H9 (cell line): ENCODE results near the gene GPR156. TPM values are rescaled to one million over a fixed set of nuclear protein-coding genes. Genes with fewer than 3 reads are reported as not detected.

ENCODE experiments used
- DNase-seq: peaks from one replicate; pipeline ENCODE4 v3.0.0-alpha.2; 2017
- H2AFZ ChIP-seq: one replicate; pipeline ENCODE4 v1.6.1; 2013; ENCODE audit warnings: mild to moderate bottlenecking, low read length, control low read depth, moderate library complexity
- H2AK5ac ChIP-seq: 2 replicates; pipeline ENCODE4 v1.6.1; 2013; ENCODE audit warnings: low read length, control low read depth, mixed read lengths; ENCODE audit not compliant: insufficient read length
- H2BK120ac ChIP-seq: one replicate; pipeline ENCODE4 v1.6.1; 2013; ENCODE audit warnings: low read depth, mild to moderate bottlenecking, low read length, control low read depth, inconsistent platforms; ENCODE audit not compliant: poor library complexity, severe bottlenecking
- H2BK12ac ChIP-seq: 2 replicates; pipeline ENCODE4 v1.6.1; 2013; ENCODE audit warnings: low read length, control low read depth, mixed read lengths, low read depth; ENCODE audit not compliant: insufficient read length
- H2BK15ac ChIP-seq: 2 replicates; pipeline ENCODE4 v1.6.1; 2013; ENCODE audit warnings: low read depth, low read length, control low read depth
- H2BK20ac ChIP-seq: one replicate; pipeline ENCODE4 v1.6.1; 2013; ENCODE audit warnings: low read depth, mild to moderate bottlenecking, low read length, control low read depth, inconsistent platforms; ENCODE audit not compliant: poor library complexity, severe bottlenecking
- H2BK5ac ChIP-seq: 2 replicates; pipeline ENCODE4 v1.6.1; 2013; ENCODE audit warnings: low read length, control low read depth, mixed read lengths; ENCODE audit not compliant: insufficient read length
- H3K14ac ChIP-seq: 2 replicates; pipeline ENCODE4 v1.6.1; 2013; ENCODE audit warnings: low read length, control low read depth; ENCODE audit not compliant: insufficient read depth
- H3K18ac ChIP-seq: 2 replicates; pipeline ENCODE4 v1.6.1; 2013; ENCODE audit warnings: low read depth, mild to moderate bottlenecking, mixed read lengths, low read length, control low read depth; ENCODE audit not compliant: insufficient read length
- H3K23ac ChIP-seq: 2 replicates; pipeline ENCODE4 v1.6.1; 2013; ENCODE audit warnings: low read length, control low read depth, mixed read lengths, low read depth; ENCODE audit not compliant: insufficient read length
- H3K23me2 ChIP-seq: 2 replicates; pipeline ENCODE4 v1.6.1; 2013; ENCODE audit warnings: low read depth, mild to moderate bottlenecking, mixed read lengths, low read length, control low read depth; ENCODE audit not compliant: insufficient read length, poor library complexity, severe bottlenecking
- H3K27ac ChIP-seq: 2 replicates; pipeline ENCODE4 v1.5.1; 2013; ENCODE audit warnings: low read length, control low read depth, mixed read lengths, low read depth; ENCODE audit not compliant: insufficient read length
- H3K27me3 ChIP-seq: 2 replicates; pipeline ENCODE4 v1.6.1; 2013; ENCODE audit warnings: low read length, control low read depth, inconsistent platforms; ENCODE audit not compliant: insufficient read depth
- H3K4ac ChIP-seq: 2 replicates; pipeline ENCODE4 v1.6.1; 2013; ENCODE audit warnings: low read depth, mild to moderate bottlenecking, control low read depth, inconsistent platforms, low read length, moderate library complexity
- H3K4me1 ChIP-seq: 2 replicates; pipeline ENCODE4 v1.6.1; 2013; ENCODE audit warnings: low read length, control low read depth, inconsistent platforms; ENCODE audit not compliant: insufficient read depth
- H3K4me2 ChIP-seq: 2 replicates; pipeline ENCODE4 v1.6.1; 2013; ENCODE audit warnings: low read length, control low read depth, mixed read lengths; ENCODE audit not compliant: insufficient read length, insufficient read depth
- H3K56ac ChIP-seq: 2 replicates; pipeline ENCODE4 v1.6.1; 2013; ENCODE audit warnings: low read depth, mild to moderate bottlenecking, mixed read lengths, low read length, control low read depth; ENCODE audit not compliant: insufficient read length
- H3K79me1 ChIP-seq: 2 replicates; pipeline ENCODE4 v1.6.1; 2013; ENCODE audit warnings: low read depth, mild to moderate bottlenecking, moderate library complexity, low read length, control low read depth, inconsistent platforms; ENCODE audit not compliant: insufficient read depth, poor library complexity, severe bottlenecking
- H3K79me2 ChIP-seq: 2 replicates; pipeline ENCODE4 v1.6.1; 2013; ENCODE audit warnings: low read length, control low read depth, inconsistent platforms; ENCODE audit not compliant: insufficient read depth
- H3K9ac ChIP-seq: 2 replicates; pipeline ENCODE4 v1.6.1; 2013; ENCODE audit warnings: low read length, control low read depth, mixed read lengths; ENCODE audit not compliant: insufficient read length; ENCODE audit errors: extremely low read depth
- H3K9me3 ChIP-seq: one replicate; pipeline ENCODE4 v1.6.1; 2013; ENCODE audit warnings: low read depth, low read length, inconsistent platforms; ENCODE audit not compliant: control insufficient read depth
- H3T11ph ChIP-seq: one replicate; pipeline ENCODE4 v1.6.1; 2013; ENCODE audit warnings: mild to moderate bottlenecking, low read length, control low read depth, inconsistent platforms
- H4K20me1 ChIP-seq: one replicate; pipeline ENCODE4 v1.6.1; 2013; ENCODE audit not compliant: control insufficient read depth, insufficient read length, insufficient read depth
- H4K5ac ChIP-seq: 2 replicates; pipeline ENCODE4 v1.6.1; 2013; ENCODE audit warnings: low read depth, mild to moderate bottlenecking, mixed read lengths, low read length, control low read depth; ENCODE audit not compliant: insufficient read length
- H4K8ac ChIP-seq: replicated peaks from 2 replicates; pipeline ENCODE4 v1.6.1; 2013; ENCODE audit warnings: low read length, control low read depth, mixed read lengths, low read depth; ENCODE audit not compliant: insufficient read length
- H4K91ac ChIP-seq: 2 replicates; pipeline ENCODE4 v1.6.1; 2013; ENCODE audit warnings: low read depth, mild to moderate bottlenecking, moderate library complexity, mixed read lengths, low read length, control low read depth; ENCODE audit not compliant: insufficient read length
- H3K27ac Mint-ChIP-seq, 3 experiments: 2 replicates in 2 of 3; 3 replicates in 1 of 3; pipeline ENCODE4 v1.8.0; 2020 to 2021; ENCODE audit warnings: mixed read lengths in 3 of 3, mild to moderate bottlenecking in 1 of 3, moderate library complexity in 1 of 3
- H3K27me3 Mint-ChIP-seq: 2 replicates; pipeline ENCODE4 v1.8.0; 2021; ENCODE audit warnings: low read depth, mild to moderate bottlenecking, moderate library complexity, mixed read lengths
- H3K36me3 Mint-ChIP-seq, 3 experiments: 2 replicates in 2 of 3; 3 replicates in 1 of 3; pipeline ENCODE4 v1.8.0; 2020 to 2021; ENCODE audit warnings: low read depth in 3 of 3, mixed read lengths in 3 of 3; ENCODE audit not compliant: insufficient read depth in 1 of 3
- H3K4me1 Mint-ChIP-seq, 2 experiments: 2 replicates each; pipeline ENCODE4 v1.8.0; 2020; ENCODE audit warnings: mixed read lengths in 2 of 2
- H3K4me3 Mint-ChIP-seq, 2 experiments: 2 replicates in 1 of 2; 3 replicates in 1 of 2; pipeline ENCODE4 v1.8.0; 2020 to 2021; ENCODE audit warnings: mild to moderate bottlenecking in 2 of 2, mixed read lengths in 2 of 2, moderate library complexity in 1 of 2
- H3K9me3 Mint-ChIP-seq, 2 experiments: 2 replicates in 1 of 2; 3 replicates in 1 of 2; pipeline ENCODE4 v1.8.0; 2020; ENCODE audit warnings: mild to moderate bottlenecking in 2 of 2, mixed read lengths in 2 of 2, moderate library complexity in 1 of 2
- total RNA-seq: library from RNA; stranded (reverse); gene quantifications from 2 replicates; pipeline ENCODE4 v1.2.1, GENCODE V29; 2021
- TF ChIP-seq, protein P1 (sequence below): fragments of 200-600 bp; sonication (generic); conservative IDR thresholded peaks from 3 replicates; pipeline ENCODE4 v1.8.0; 2021; ENCODE audit warnings: antibody characterized with exemption, mild to moderate bottlenecking

Gene GPR156
- total RNA-seq, 1 experiment from 2014 or later: 1.8 TPM

GRCh38 chr3:120299403-120299802, 14.4 kb upstream of the GPR156 start:
- Histone ChIP-seq H3K27ac (no peak overlapping the region), H3K79me2 (no peaks in the 10 kb centered on the region), H4K8ac (no peak overlapping the region), H4K5ac (no peak overlapping the region), H2AK5ac (no peak overlapping the region), H2BK5ac (no peak overlapping the region), H2BK120ac (no peak overlapping the region), H3K9ac (no peak overlapping the region), H3K23me2 (no peaks in the 10 kb centered on the region), H3K18ac (no peak overlapping the region), H3K4me2 (no peak overlapping the region), H3K79me1 (no peaks in the 10 kb centered on the region), H4K91ac (no peak overlapping the region), H3K27me3 (no peaks in the 10 kb centered on the region), H2AFZ (no peak overlapping the region), H2BK20ac (no peak overlapping the region), H3K23ac (no peak overlapping the region), H3T11ph (no peak overlapping the region), H3K14ac (no peak overlapping the region), H3K9me3 (no peaks in the 10 kb centered on the region), H4K20me1 (no peaks in the 10 kb centered on the region), H3K4me1 (no peaks in the 10 kb centered on the region), H3K4ac (no peak overlapping the region), H2BK12ac (no peak overlapping the region), H3K56ac (no peak overlapping the region), H2BK15ac (no peak overlapping the region)
- TF ChIP-seq, protein P1, sequence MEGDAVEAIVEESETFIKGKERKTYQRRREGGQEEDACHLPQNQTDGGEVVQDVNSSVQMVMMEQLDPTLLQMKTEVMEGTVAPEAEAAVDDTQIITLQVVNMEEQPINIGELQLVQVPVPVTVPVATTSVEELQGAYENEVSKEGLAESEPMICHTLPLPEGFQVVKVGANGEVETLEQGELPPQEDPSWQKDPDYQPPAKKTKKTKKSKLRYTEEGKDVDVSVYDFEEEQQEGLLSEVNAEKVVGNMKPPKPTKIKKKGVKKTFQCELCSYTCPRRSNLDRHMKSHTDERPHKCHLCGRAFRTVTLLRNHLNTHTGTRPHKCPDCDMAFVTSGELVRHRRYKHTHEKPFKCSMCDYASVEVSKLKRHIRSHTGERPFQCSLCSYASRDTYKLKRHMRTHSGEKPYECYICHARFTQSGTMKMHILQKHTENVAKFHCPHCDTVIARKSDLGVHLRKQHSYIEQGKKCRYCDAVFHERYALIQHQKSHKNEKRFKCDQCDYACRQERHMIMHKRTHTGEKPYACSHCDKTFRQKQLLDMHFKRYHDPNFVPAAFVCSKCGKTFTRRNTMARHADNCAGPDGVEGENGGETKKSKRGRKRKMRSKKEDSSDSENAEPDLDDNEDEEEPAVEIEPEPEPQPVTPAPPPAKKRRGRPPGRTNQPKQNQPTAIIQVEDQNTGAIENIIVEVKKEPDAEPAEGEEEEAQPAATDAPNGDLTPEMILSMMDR: no peak
- Mint-ChIP-seq H3K27me3 (peaks cover 2% of the 10 kb centered on the region), H3K4me3 (no peak overlapping the region), H3K27ac (no peak overlapping the region), H3K9me3 (no peaks in the 10 kb centered on the region), H3K36me3 (no peaks in the 10 kb centered on the region), H3K4me1 (peaks cover 0 to 6% of the 10 kb centered on the region in 2 experiments; a peak in 3 of 4 replicates)
- DNase-seq: no peak
